ENCODE results near the gene PAQR3. TPM values are rescaled to one million over a fixed set of nuclear protein-coding genes. Genes with fewer than 3 reads are reported as not detected.

PAQR3 gene
- total and polyA plus RNA-seq, 9 of the 15 experiments (the other 6 are each of a cell fraction or from before 2014, with no cell fraction given): 10.7 to 77.1 (median 31.6) TPM

GRCh38 chr4:78938868-78939666, at the start of gene PAQR3 (continued):
- no peak for TF ChIP-seq MYBL2 (IDR thresholded peaks at IDR 0.05; ENCODE audit: low read depth)
- no peak for TF ChIP-seq MYBL2 (CRISPR knock-in tag; IDR thresholded peaks at IDR 0.05; ENCODE audit: borderline replicate concordance)

- Histone ChIP-seq H3K9me1 (ENCODE audit: control insufficient read depth, insufficient read depth, low read length) (no peaks in the 10 kb centered on the region), H3K4me1 (replicated peaks in 1 of 2; ENCODE audit: control insufficient read depth in 2 of 2, insufficient read depth in 2 of 2, low read length in 2 of 2) (peaks cover 0 to 2% of the 10 kb centered on the region in 2 experiments; a peak in 1 of 5 replicates), H3K9me3 (replicated peaks; ENCODE audit: control insufficient read depth, insufficient read depth, low read depth, low read length) (no peaks in the 10 kb centered on the region), H3K79me2 (ENCODE audit: control insufficient read depth, insufficient read depth, low read length) (no peaks in the 10 kb centered on the region), H3K27me3 (ENCODE audit: control insufficient read depth in 2 of 2, insufficient read depth in 2 of 2, low read length in 2 of 2) (no peaks in the 10 kb centered on the region), H4K20me1 (replicated peaks; ENCODE audit: control insufficient read depth, insufficient read depth, low read length) (no peaks in the 10 kb centered on the region), H2AFZ (ENCODE audit: low read depth, low read length) (no peak overlapping the region), H3K27ac (ENCODE audit: extremely low read depth, low read depth, low read length) (no peak overlapping the region), H3K36me3 (ENCODE audit: control insufficient read depth, insufficient read depth, low read length) (no peaks in the 10 kb centered on the region), H3K4me3 (no peak overlapping the region), H3K9ac (ENCODE audit: insufficient read depth in 1 of 2, low read depth in 2 of 2, low read length in 2 of 2) (no peak overlapping the region), H3K4me2 (ENCODE audit: insufficient read depth, low read length) (no peak overlapping the region)
- in situ Hi-C loops (cut with MboI): no loop called here
- intact Hi-C loops (cut with micrococcal nuclease): no loop called here
- no peak for DNase-seq (ENCODE audit: extremely low read depth in 1 of 4, low spot score in 3 of 4)
- POLR2A ChIA-PET: interaction anchor here (1.1 kb wide), 1 partner anchor 12 kb away, joined by 3 read pairs; no protein-coding TSS in a partner anchor
- BruUV-seq (replicated peaks): no TSS peak
- 19% methylated on average over 1 of the region's 1 CpG for WGBS (ENCODE audit: insufficient coverage, low coverage, missing lambda C conversion rate)
- no peak for FAIRE-seq
- TF ChIP-seq CBX8 (IDR thresholded peaks at IDR 0.05; ENCODE audit: borderline replicate concordance, extremely low read depth, low read depth, low read length, poor library complexity, severe bottlenecking) (no peak), MEIS2 (IDR thresholded peaks at IDR 0.05; ENCODE audit: partially characterized antibody) (peak; percentile 67), PKNOX1 (IDR thresholded peaks at IDR 0.05) (peak; percentile 46; the same call in 1 of the 2 replicates)
- CTCF ChIA-PET (ENCODE audit: low intra/inter-chr PET ratio): no interaction called here
- no peak for ATAC-seq
These were observed 48.4 kb upstream of the PAQR3 start for GRCh38 chr4:78987683-78988082.

Data from K562 (cell line).